ENCODE data around the gene CARD10. TPM values are rescaled to one million over a fixed set of nuclear protein-coding genes. Genes with fewer than 3 reads are reported as not detected.

The CARD10 gene
- total and polyA plus RNA-seq, 2 of the 13 experiments (the other 11 are each of a cell fraction or from before 2014, with no cell fraction given), result 35.2 to 55.8 TPM

DNA sequence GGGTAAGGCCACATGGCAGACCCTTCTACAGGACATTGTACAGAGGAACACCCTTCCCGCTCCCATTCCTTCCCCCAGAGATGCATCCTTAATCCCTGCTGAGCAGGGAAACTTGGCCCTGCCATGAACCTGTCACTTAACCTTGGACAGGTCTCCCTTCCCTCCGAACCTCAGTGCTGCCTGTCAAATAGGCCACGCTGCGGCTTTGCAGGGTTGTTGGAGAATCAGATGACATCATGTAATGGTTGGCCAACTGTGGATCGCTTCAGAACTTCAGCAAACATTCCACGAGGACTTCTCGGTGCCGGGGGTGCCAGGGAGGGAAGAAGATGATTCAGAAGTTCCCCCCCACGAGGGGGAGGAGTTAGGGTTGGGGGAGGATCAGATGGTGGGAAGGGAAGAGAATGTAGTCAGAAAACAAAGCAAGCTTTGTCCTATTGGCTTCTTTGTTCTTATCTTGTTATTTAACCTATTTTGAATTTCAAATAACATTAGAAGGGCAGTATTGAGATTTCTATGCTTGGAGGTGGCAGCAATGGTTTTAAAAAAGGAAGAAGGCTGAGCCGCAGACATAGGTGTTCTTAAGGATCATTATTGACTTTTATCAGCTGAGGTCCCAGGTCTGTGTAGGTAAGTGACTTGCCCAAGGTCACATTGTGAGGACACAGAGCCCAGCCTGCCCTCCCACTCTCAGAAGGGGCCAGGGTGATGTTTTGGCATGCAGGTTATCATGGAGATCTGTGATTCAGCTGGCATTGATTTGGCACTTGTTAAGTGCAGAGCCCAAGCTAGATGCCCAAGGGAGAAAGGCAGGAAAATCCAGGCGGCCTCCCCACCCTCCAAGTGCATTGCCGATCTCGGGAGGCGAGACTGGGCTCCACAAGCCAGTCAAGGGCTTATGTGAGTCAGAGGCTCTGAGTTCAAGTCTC is 44.2 kb upstream of the CARD10 start (continued):
- TF ChIP-seq, protein P1, sequence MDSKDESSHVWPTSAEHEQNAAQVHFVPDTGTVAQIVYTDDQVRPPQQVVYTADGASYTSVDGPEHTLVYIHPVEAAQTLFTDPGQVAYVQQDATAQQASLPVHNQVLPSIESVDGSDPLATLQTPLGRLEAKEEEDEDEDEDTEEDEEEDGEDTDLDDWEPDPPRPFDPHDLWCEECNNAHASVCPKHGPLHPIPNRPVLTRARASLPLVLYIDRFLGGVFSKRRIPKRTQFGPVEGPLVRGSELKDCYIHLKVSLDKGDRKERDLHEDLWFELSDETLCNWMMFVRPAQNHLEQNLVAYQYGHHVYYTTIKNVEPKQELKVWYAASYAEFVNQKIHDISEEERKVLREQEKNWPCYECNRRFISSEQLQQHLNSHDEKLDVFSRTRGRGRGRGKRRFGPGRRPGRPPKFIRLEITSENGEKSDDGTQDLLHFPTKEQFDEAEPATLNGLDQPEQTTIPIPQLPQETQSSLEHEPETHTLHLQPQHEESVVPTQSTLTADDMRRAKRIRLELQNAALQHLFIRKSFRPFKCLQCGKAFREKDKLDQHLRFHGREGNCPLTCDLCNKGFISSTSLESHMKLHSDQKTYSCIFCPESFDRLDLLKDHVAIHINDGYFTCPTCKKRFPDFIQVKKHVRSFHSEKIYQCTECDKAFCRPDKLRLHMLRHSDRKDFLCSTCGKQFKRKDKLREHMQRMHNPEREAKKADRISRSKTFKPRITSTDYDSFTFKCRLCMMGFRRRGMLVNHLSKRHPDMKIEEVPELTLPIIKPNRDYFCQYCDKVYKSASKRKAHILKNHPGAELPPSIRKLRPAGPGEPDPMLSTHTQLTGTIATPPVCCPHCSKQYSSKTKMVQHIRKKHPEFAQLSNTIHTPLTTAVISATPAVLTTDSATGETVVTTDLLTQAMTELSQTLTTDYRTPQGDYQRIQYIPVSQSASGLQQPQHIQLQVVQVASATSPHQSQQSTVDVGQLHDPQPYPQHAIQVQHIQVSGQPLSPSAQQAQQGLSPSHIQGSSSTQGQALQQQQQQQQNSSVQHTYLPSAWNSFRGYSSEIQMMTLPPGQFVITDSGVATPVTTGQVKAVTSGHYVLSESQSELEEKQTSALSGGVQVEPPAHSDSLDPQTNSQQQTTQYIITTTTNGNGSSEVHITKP (CRISPR knock-in tag; IDR thresholded peaks at IDR 0.05; ENCODE audit: low read depth), result no peak
- TF ChIP-seq ZNF776 (CRISPR knock-in tag; IDR thresholded peaks at IDR 0.05) (no peak), SIN3B (IDR thresholded peaks at IDR 0.05; ENCODE audit: low read length) (no peak), ATAD3A (CRISPR knock-in tag; IDR thresholded peaks at IDR 0.05) (no peak), GABPA (IDR thresholded peaks at IDR 0.05; ENCODE audit: low read depth, low read length) (no peak), GABPA (CRISPR knock-in tag; IDR thresholded peaks at IDR 0.05; ENCODE audit: low read depth) (no peak), HOXA9 (CRISPR knock-in tag; IDR thresholded peaks at IDR 0.05; ENCODE audit: borderline replicate concordance) (no peak)
- TF ChIP-seq, protein P2, sequence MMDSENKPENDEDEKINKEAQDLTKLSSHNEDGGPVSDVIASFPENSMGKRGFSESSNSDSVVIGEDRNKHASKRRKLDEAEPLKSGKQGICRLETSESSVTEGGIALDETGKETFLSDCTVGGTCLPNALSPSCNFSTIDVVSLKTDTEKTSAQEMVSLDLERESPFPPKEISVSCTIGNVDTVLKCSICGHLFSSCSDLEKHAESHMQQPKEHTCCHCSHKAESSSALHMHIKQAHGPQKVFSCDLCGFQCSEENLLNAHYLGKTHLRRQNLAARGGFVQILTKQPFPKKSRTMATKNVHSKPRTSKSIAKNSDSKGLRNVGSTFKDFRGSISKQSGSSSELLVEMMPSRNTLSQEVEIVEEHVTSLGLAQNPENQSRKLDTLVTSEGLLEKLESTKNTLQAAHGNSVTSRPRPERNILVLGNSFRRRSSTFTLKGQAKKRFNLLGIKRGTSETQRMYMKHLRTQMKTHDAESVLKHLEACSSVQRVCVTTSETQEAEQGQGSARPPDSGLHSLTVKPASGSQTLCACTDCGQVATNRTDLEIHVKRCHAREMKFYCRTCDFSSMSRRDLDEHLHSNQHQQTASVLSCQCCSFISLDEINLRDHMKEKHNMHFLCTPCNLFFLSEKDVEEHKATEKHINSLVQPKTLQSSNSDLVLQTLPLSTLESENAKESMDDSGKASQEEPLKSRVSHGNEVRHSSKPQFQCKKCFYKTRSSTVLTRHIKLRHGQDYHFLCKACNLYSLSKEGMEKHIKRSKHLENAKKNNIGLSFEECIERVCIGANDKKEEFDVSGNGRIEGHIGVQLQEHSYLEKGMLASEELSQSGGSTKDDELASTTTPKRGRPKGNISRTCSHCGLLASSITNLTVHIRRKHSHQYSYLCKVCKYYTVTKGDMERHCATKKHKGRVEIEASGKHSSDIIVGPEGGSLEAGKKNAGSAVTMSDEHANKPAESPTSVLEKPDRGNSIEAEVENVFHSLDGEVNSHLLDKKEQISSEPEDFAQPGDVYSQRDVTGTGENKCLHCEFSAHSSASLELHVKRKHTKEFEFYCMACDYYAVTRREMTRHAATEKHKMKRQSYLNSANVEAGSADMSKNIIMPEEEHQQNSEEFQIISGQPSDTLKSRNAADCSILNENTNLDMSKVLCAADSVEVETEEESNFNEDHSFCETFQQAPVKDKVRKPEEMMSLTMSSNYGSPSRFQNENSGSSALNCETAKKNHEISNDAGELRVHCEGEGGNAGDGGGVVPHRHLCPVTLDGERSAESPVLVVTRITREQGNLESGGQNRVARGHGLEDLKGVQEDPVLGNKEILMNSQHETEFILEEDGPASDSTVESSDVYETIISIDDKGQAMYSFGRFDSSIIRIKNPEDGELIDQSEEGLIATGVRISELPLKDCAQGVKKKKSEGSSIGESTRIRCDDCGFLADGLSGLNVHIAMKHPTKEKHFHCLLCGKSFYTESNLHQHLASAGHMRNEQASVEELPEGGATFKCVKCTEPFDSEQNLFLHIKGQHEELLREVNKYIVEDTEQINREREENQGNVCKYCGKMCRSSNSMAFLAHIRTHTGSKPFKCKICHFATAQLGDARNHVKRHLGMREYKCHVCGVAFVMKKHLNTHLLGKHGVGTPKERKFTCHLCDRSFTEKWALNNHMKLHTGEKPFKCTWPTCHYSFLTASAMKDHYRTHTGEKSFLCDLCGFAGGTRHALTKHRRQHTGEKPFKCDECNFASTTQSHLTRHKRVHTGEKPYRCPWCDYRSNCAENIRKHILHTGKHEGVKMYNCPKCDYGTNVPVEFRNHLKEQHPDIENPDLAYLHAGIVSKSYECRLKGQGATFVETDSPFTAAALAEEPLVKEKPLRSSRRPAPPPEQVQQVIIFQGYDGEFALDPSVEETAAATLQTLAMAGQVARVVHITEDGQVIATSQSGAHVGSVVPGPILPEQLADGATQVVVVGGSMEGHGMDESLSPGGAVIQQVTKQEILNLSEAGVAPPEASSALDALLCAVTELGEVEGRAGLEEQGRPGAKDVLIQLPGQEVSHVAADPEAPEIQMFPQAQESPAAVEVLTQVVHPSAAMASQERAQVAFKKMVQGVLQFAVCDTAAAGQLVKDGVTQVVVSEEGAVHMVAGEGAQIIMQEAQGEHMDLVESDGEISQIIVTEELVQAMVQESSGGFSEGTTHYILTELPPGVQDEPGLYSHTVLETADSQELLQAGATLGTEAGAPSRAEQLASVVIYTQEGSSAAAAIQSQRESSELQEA (CRISPR knock-in tag; IDR thresholded peaks at IDR 0.05; ENCODE audit: not compliant biosample characterization), result no peak
- TF ChIP-seq, protein P3, sequence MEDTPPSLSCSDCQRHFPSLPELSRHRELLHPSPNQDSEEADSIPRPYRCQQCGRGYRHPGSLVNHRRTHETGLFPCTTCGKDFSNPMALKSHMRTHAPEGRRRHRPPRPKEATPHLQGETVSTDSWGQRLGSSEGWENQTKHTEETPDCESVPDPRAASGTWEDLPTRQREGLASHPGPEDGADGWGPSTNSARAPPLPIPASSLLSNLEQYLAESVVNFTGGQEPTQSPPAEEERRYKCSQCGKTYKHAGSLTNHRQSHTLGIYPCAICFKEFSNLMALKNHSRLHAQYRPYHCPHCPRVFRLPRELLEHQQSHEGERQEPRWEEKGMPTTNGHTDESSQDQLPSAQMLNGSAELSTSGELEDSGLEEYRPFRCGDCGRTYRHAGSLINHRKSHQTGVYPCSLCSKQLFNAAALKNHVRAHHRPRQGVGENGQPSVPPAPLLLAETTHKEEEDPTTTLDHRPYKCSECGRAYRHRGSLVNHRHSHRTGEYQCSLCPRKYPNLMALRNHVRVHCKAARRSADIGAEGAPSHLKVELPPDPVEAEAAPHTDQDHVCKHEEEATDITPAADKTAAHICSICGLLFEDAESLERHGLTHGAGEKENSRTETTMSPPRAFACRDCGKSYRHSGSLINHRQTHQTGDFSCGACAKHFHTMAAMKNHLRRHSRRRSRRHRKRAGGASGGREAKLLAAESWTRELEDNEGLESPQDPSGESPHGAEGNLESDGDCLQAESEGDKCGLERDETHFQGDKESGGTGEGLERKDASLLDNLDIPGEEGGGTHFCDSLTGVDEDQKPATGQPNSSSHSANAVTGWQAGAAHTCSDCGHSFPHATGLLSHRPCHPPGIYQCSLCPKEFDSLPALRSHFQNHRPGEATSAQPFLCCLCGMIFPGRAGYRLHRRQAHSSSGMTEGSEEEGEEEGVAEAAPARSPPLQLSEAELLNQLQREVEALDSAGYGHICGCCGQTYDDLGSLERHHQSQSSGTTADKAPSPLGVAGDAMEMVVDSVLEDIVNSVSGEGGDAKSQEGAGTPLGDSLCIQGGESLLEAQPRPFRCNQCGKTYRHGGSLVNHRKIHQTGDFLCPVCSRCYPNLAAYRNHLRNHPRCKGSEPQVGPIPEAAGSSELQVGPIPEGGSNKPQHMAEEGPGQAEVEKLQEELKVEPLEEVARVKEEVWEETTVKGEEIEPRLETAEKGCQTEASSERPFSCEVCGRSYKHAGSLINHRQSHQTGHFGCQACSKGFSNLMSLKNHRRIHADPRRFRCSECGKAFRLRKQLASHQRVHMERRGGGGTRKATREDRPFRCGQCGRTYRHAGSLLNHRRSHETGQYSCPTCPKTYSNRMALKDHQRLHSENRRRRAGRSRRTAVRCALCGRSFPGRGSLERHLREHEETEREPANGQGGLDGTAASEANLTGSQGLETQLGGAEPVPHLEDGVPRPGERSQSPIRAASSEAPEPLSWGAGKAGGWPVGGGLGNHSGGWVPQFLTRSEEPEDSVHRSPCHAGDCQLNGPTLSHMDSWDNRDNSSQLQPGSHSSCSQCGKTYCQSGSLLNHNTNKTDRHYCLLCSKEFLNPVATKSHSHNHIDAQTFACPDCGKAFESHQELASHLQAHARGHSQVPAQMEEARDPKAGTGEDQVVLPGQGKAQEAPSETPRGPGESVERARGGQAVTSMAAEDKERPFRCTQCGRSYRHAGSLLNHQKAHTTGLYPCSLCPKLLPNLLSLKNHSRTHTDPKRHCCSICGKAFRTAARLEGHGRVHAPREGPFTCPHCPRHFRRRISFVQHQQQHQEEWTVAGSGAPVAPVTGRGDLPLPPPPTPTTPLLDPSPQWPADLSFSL (CRISPR knock-in tag; IDR thresholded peaks at IDR 0.05), result no peak

Data from HepG2 (cell line).